GM18873 (cell line): Measurements from ENCODE around the gene PI16.

ENCODE experiments used
- ATAC-seq: cut with Tn5 transposase; IDR thresholded peaks from one replicate; pipeline ENCODE4 v1.9.1; 2021; ENCODE audit warnings: mild to moderate bottlenecking, moderate library complexity, moderate number of reproducible peaks; ENCODE audit not compliant: unreplicated experiment, low FRiP score

Gene PI16

GRCh38 chr6:37013516-37014491 lies 59.3 kb downstream of the PI16 start:
- no peak for ATAC-seq
